Transverse colon (tissue), 4 donors: ENCODE data around the gene INTS2.

Source experiments
- CTCF ChIP-seq, 5 experiments: fragments of 200-600 bp in 3 of 5; fragments of 450-650 bp in 2 of 5; sonication (generic) in 3 of 5; IDR thresholded peaks; 1 replicate in 2 of 5; 2 replicates in 3 of 5; pipeline ENCODE4 v1.5.1; 2016 to 2017; ENCODE audit warnings: antibody characterized with exemption in 5 of 5, inconsistent platforms in 3 of 5, mild to moderate bottlenecking in 2 of 5, moderate library complexity in 1 of 5
- POLR2A ChIP-seq: fragments of 450-650 bp; IDR thresholded peaks from one replicate; pipeline ENCODE4 v1.6.1; 2016; ENCODE audit warnings: antibody characterized with exemption, mild to moderate bottlenecking, moderate library complexity
- POLR2AphosphoS5 ChIP-seq, 3 donors: sonication (generic); formaldehyde crosslinking; IDR thresholded peaks; one replicate each; pipeline ENCODE4 v1.6.1; 2016; ENCODE audit warnings: antibody characterized with exemption in 3 of 3

- TF ChIP-seq CTCF (IDR thresholded peaks at IDR 0.05) (no peak), POLR2A (no peak), POLR2AphosphoS5 (IDR thresholded peaks at IDR 0.05) (no peak)
Observed at GRCh38 chr17:61821655-61822054, 106.1 kb downstream of the INTS2 start.
